ENCODE data around the gene NAA16. TPM values are rescaled to one million over a fixed set of nuclear protein-coding genes. Genes with fewer than 3 reads are reported as not detected.

NAA16 gene
- total RNA-seq, 1 donor from 2014 or later, result 22.3 TPM

- Mint-ChIP-seq H3K27me3 (ENCODE audit: unreplicated experiment) (no peaks in the 10 kb centered on the region), H3K4me3 (ENCODE audit: unreplicated experiment) (no peak overlapping the region), H3K27ac (ENCODE audit: unreplicated experiment) (no peak overlapping the region), H3K4me1 (ENCODE audit: low read depth, unreplicated experiment) (no peaks in the 10 kb centered on the region), H3K9me3 (ENCODE audit: unreplicated experiment) (no peaks in the 10 kb centered on the region), H3K36me3 (ENCODE audit: unreplicated experiment) (no peaks in the 10 kb centered on the region)
- DNase-seq, result no peak
- no peak for TF ChIP-seq CTCF (IDR thresholded peaks at IDR 0.05; ENCODE audit: partially characterized antibody, unreplicated experiment)
Measured at GRCh38 chr13:41302743-41303142, 8.3 kb upstream of the NAA16 start.

- H3K27ac Mint-ChIP-seq (ENCODE audit: unreplicated experiment), result no peak overlapping the region
- no peaks in the 10 kb centered on the region for H3K36me3 Mint-ChIP-seq (ENCODE audit: unreplicated experiment)
- no peaks in the 10 kb centered on the region for H3K9me3 Mint-ChIP-seq (ENCODE audit: unreplicated experiment)
- no peak for DNase-seq
- H3K4me3 Mint-ChIP-seq (ENCODE audit: unreplicated experiment), result no peak overlapping the region
- peaks cover 4% of the 10 kb centered on the region for H3K27me3 Mint-ChIP-seq (ENCODE audit: unreplicated experiment)
- no peak for TF ChIP-seq CTCF (IDR thresholded peaks at IDR 0.05; ENCODE audit: partially characterized antibody, unreplicated experiment)
- H3K4me1 Mint-ChIP-seq (ENCODE audit: low read depth, unreplicated experiment), result no peaks in the 10 kb centered on the region
Measured at GRCh38 chr13:41304551-41304950, 6.5 kb upstream of the NAA16 start.

- Mint-ChIP-seq H3K4me3 (ENCODE audit: unreplicated experiment) (no peak overlapping the region), H3K27ac (ENCODE audit: unreplicated experiment) (no peak overlapping the region), H3K4me1 (ENCODE audit: low read depth, unreplicated experiment) (no peaks in the 10 kb centered on the region), H3K27me3 (ENCODE audit: unreplicated experiment) (peaks cover 4% of the 10 kb centered on the region), H3K9me3 (ENCODE audit: unreplicated experiment) (no peaks in the 10 kb centered on the region), H3K36me3 (ENCODE audit: unreplicated experiment) (no peaks in the 10 kb centered on the region)
- no peak for DNase-seq
- no peak for TF ChIP-seq CTCF (IDR thresholded peaks at IDR 0.05; ENCODE audit: partially characterized antibody, unreplicated experiment)
Measured at GRCh38 chr13:41306271-41307145, 4.6 kb upstream of the NAA16 start.

- no peaks in the 10 kb centered on the region for H3K9me3 Mint-ChIP-seq (ENCODE audit: unreplicated experiment)
- H3K4me3 Mint-ChIP-seq (ENCODE audit: unreplicated experiment), result no peak overlapping the region
- no peak overlapping the region for H3K27ac Mint-ChIP-seq (ENCODE audit: unreplicated experiment)
- no peak for TF ChIP-seq CTCF (IDR thresholded peaks at IDR 0.05; ENCODE audit: partially characterized antibody, unreplicated experiment)
- DNase-seq, result no peak
- H3K36me3 Mint-ChIP-seq (ENCODE audit: unreplicated experiment), result no peaks in the 10 kb centered on the region
- peaks cover 5% of the 10 kb centered on the region for H3K27me3 Mint-ChIP-seq (ENCODE audit: unreplicated experiment)
- no peaks in the 10 kb centered on the region for H3K4me1 Mint-ChIP-seq (ENCODE audit: low read depth, unreplicated experiment)
Measured at GRCh38 chr13:41307884-41308640, 3.0 kb upstream of the NAA16 start.

Data from glutamatergic neuron (in vitro differentiated cells).